ENCODE results near the gene MYO1H. TPM values are rescaled to one million over a fixed set of nuclear protein-coding genes. Genes with fewer than 3 reads are reported as not detected.

The MYO1H gene
- total and polyA plus RNA-seq, 2 experiments from 2014 or later, result not detected

GRCh38 chr12:109482894-109483293 lies 135.2 kb downstream of the MYO1H start:
- Mint-ChIP-seq H3K4me3 (no peak overlapping the region), H3K27me3 (ENCODE audit: insufficient read depth, low read depth, poor library complexity) (no peaks in the 10 kb centered on the region)

More at GRCh38 chr12:109482894-109483293, 135.2 kb downstream of the MYO1H start:
- peaks cover 8% of the 10 kb centered on the region for H3K4me1 ChIP-seq (ENCODE audit: insufficient read depth)
- DNase-seq (ENCODE audit: low spot score) (no peak), ATAC-seq (no peak)
- H3K9me2 ChIP-seq (ENCODE audit: insufficient read depth), result no peaks in the 10 kb centered on the region
- Mint-ChIP-seq H3K9me3 (no peaks in the 10 kb centered on the region), H3K27ac (no peak overlapping the region), H3K4me1 (no peaks in the 10 kb centered on the region), H3K36me3 (ENCODE audit: low read depth) (peaks cover 34% of the 10 kb centered on the region)
- peaks cover 23% of the 10 kb centered on the region for H3K79me2 ChIP-seq (replicated peaks; ENCODE audit: insufficient read depth)
- H3K36me3 ChIP-seq (ENCODE audit: insufficient read depth), result peaks cover 13% of the 10 kb centered on the region; the same call in 1 of the 2 replicates
- no peak overlapping the region for H2AFZ ChIP-seq
- no peak overlapping the region for H3K4me3 ChIP-seq
- no peaks in the 10 kb centered on the region; the same call in 1 of the 2 replicates for H4K20me1 ChIP-seq (replicated peaks; ENCODE audit: insufficient read depth)
- no peak overlapping the region for H3K27ac ChIP-seq (ENCODE audit: low read depth)
- H3K4me2 ChIP-seq, result no peak overlapping the region
- TF ChIP-seq JUNB (IDR thresholded peaks at IDR 0.05; ENCODE audit: unreplicated experiment) (no peak), NANOG (IDR thresholded peaks at IDR 0.05; ENCODE audit: borderline replicate concordance) (no peak), ZNF331 (CRISPR knock-in tag; IDR thresholded peaks at IDR 0.05; ENCODE audit: low read depth) (no peak), CREB1 (CRISPR knock-in tag; IDR thresholded peaks at IDR 0.05; ENCODE audit: low read depth) (no peak), STAT1 (IDR thresholded peaks at IDR 0.05; ENCODE audit: unreplicated experiment) (no peak), ZNF462 (CRISPR knock-in tag; IDR thresholded peaks at IDR 0.05) (no peak), EZH2 (IDR thresholded peaks at IDR 0.05; ENCODE audit: low read depth, unreplicated experiment) (no peak), EZH2phosphoT487 (IDR thresholded peaks at IDR 0.05; ENCODE audit: unreplicated experiment) (no peak), ZNF114 (CRISPR knock-in tag; IDR thresholded peaks at IDR 0.05) (no peak)
- TF ChIP-seq, protein P1, sequence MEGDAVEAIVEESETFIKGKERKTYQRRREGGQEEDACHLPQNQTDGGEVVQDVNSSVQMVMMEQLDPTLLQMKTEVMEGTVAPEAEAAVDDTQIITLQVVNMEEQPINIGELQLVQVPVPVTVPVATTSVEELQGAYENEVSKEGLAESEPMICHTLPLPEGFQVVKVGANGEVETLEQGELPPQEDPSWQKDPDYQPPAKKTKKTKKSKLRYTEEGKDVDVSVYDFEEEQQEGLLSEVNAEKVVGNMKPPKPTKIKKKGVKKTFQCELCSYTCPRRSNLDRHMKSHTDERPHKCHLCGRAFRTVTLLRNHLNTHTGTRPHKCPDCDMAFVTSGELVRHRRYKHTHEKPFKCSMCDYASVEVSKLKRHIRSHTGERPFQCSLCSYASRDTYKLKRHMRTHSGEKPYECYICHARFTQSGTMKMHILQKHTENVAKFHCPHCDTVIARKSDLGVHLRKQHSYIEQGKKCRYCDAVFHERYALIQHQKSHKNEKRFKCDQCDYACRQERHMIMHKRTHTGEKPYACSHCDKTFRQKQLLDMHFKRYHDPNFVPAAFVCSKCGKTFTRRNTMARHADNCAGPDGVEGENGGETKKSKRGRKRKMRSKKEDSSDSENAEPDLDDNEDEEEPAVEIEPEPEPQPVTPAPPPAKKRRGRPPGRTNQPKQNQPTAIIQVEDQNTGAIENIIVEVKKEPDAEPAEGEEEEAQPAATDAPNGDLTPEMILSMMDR (conservative IDR thresholded peaks at IDR 0.05; ENCODE audit: low read depth in 2 of 2), result no peak
- TF ChIP-seq, protein P2, sequence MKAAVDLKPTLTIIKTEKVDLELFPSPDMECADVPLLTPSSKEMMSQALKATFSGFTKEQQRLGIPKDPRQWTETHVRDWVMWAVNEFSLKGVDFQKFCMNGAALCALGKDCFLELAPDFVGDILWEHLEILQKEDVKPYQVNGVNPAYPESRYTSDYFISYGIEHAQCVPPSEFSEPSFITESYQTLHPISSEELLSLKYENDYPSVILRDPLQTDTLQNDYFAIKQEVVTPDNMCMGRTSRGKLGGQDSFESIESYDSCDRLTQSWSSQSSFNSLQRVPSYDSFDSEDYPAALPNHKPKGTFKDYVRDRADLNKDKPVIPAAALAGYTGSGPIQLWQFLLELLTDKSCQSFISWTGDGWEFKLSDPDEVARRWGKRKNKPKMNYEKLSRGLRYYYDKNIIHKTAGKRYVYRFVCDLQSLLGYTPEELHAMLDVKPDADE (IDR thresholded peaks at IDR 0.05), result no peak
- TF ChIP-seq, protein P3, sequence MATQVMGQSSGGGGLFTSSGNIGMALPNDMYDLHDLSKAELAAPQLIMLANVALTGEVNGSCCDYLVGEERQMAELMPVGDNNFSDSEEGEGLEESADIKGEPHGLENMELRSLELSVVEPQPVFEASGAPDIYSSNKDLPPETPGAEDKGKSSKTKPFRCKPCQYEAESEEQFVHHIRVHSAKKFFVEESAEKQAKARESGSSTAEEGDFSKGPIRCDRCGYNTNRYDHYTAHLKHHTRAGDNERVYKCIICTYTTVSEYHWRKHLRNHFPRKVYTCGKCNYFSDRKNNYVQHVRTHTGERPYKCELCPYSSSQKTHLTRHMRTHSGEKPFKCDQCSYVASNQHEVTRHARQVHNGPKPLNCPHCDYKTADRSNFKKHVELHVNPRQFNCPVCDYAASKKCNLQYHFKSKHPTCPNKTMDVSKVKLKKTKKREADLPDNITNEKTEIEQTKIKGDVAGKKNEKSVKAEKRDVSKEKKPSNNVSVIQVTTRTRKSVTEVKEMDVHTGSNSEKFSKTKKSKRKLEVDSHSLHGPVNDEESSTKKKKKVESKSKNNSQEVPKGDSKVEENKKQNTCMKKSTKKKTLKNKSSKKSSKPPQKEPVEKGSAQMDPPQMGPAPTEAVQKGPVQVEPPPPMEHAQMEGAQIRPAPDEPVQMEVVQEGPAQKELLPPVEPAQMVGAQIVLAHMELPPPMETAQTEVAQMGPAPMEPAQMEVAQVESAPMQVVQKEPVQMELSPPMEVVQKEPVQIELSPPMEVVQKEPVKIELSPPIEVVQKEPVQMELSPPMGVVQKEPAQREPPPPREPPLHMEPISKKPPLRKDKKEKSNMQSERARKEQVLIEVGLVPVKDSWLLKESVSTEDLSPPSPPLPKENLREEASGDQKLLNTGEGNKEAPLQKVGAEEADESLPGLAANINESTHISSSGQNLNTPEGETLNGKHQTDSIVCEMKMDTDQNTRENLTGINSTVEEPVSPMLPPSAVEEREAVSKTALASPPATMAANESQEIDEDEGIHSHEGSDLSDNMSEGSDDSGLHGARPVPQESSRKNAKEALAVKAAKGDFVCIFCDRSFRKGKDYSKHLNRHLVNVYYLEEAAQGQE (IDR thresholded peaks at IDR 0.05; ENCODE audit: unreplicated experiment), result no peak
- no peaks in the 10 kb centered on the region for H3K27me3 ChIP-seq (ENCODE audit: insufficient read depth)
- H3F3A ChIP-seq (replicated peaks; ENCODE audit: low read depth), result no peaks in the 10 kb centered on the region

Data from GM23338 (cell line).